GM12892 (cell line): ENCODE measurements around the gene DGCR8.

Experiments
- POLR2A ChIP-seq: IDR thresholded peaks from 2 replicates; pipeline ENCODE4 v1.6.1; 2011; ENCODE audit warnings: low read depth, low read length, control low read depth
- POLR2AphosphoS5 ChIP-seq: IDR thresholded peaks from 2 replicates; pipeline ENCODE4 v1.6.1; 2011; ENCODE audit warnings: low read depth, low read length, control low read depth
- TAF1 ChIP-seq: IDR thresholded peaks from 2 replicates; pipeline ENCODE4 v1.6.1; 2011; ENCODE audit warnings: low read depth, mild to moderate bottlenecking, control low read depth, low read length, borderline replicate concordance

DNA sequence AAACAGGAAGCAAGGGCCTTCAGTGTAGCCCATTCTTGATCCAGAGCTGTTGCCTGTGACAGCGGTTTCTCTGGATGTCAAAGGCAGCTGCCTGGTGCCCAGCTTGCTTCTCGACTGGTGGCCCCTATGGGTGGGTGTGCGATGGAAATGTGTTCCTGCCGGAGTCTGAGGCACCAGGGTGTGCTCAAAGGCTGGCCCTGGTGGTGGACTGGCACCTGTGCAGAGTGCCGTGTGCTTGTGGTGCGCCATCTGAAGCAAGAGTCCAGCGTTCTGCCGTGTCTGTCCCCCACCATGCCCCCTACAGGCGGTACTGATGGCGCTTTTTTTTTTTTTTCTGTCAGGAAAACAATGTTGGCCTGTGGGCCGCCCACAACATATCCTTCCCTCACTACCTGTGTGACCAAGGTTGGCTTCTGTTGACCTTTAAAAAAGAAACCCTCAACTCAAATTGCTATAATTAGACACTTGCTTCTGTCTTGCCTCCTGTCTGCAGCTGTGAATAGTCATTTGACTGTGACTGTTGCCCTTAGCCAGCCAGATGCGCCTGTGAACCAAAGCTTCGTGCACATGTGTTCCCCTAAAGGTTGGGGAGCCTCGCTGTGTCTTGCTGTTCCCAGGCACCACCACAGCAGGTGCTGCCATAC is 31.1 kb downstream of the DGCR8 start:
- TF ChIP-seq POLR2A: peak; percentile 49; the same call in 1 of the 2 replicates
- peak; percentile 88 for TF ChIP-seq POLR2AphosphoS5
- no peak for TF ChIP-seq TAF1
